ENCODE measurements around the gene GOLGA6L7. TPM values are rescaled to one million over a fixed set of nuclear protein-coding genes. Genes with fewer than 3 reads are reported as not detected.

Gene GOLGA6L7
- total and polyA plus RNA-seq, 9 of the 15 experiments (the other 6 are each of a cell fraction or from before 2014, with no cell fraction given): 0.11 to 0.14 (median 0.11) TPM; not detected in 6

DNA sequence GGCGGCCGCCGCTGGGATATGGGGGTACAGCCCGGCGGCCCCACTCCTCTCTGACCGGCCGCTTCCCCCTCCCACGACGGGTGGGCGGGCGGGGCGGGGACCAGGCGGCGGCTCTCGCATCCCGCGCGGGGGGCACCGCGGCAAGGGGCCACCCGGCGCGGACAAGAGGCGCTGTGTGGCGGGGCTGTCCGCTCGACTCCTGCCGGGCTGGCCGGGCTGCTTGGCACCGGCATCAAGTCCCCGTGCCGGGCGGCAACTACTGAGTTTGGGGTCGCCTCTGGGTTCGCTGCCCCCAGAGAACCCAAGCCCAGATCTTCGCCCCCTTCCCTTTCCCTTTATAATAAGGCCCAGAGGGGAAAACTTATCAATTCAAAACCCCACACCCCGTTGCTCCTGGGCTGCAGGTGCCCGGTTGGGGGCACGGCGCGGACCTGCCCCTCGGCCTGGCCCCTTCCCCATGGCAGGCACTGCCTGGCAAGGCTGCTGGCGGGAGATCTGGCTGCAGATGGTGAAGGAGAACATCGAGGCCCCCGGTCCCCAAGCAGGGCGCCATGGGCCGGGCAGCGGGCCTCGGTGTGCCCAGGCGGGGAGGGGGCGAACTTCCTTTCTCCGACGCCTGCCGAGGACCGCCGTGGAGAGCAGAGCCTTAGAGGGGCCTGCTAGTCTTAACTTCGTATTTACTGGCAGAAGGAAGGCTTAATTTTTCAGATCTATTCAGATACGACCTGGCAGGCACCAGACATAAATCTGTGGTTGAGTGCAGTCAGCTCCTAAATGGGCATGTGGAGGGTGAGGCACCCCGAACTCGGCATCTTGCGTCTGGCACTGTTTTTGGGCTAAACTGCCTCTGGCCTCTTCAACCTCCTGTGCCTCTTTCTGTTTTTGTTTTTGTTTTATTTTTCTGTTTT lies 38.2 kb upstream of the GOLGA6L7 start:
- Histone ChIP-seq H3K9me3 (replicated peaks; ENCODE audit: control insufficient read depth, insufficient read depth, low read depth, low read length) (no peaks in the 10 kb centered on the region), H3K27me3 (ENCODE audit: control insufficient read depth in 2 of 2, insufficient read depth in 2 of 2, low read length in 2 of 2) (no peaks in the 10 kb centered on the region), H3K36me3 (ENCODE audit: control insufficient read depth, insufficient read depth, low read length) (no peaks in the 10 kb centered on the region), H3K9me1 (ENCODE audit: control insufficient read depth, insufficient read depth, low read length) (no peaks in the 10 kb centered on the region), H4K20me1 (replicated peaks; ENCODE audit: control insufficient read depth, insufficient read depth, low read length) (peaks cover 7% of the 10 kb centered on the region; the same call in 1 of the 2 replicates), H3K27ac (ENCODE audit: extremely low read depth, low read depth, low read length) (peak overlapping the region; percentile 83; the same call in 1 of the 3 replicates), H3K9ac (ENCODE audit: insufficient read depth in 1 of 2, low read depth in 2 of 2, low read length in 2 of 2) (peak overlapping the region; percentile 74 to 89; a peak in 3 of 4 replicates), H3K79me2 (ENCODE audit: control insufficient read depth, insufficient read depth, low read length) (peaks cover 49% of the 10 kb centered on the region), H3K4me1 (replicated peaks in 1 of 2; ENCODE audit: control insufficient read depth in 2 of 2, insufficient read depth in 2 of 2, low read length in 2 of 2) (peaks cover 21 to 42% of the 10 kb centered on the region in 2 experiments), H2AFZ (ENCODE audit: low read depth, low read length) (peak overlapping the region; percentile 87), H3K4me3 (peak overlapping the region; percentile 75), H3K4me2 (ENCODE audit: insufficient read depth, low read length) (peak overlapping the region; percentile 63)
- intact Hi-C loops (cut with micrococcal nuclease) (no loop called here), in situ Hi-C loops (cut with MboI) (no loop called here)
- CTCF ChIA-PET (ENCODE audit: low intra/inter-chr PET ratio): no interaction called here
- POLR2A ChIA-PET: interaction anchor here (0.6 to 2.5 kb wide), 4 partner anchors 9 to 236 kb away, joined by 5 to 14 read pairs (median 6); no protein-coding TSS in a partner anchor
- no TSS peak for BruUV-seq (replicated peaks)
- FAIRE-seq (no peak), ATAC-seq (peak; percentile 18), DNase-seq (ENCODE audit: extremely low read depth in 1 of 4, low spot score in 3 of 4) (no peak)
- WGBS (ENCODE audit: insufficient coverage, low coverage, missing lambda C conversion rate): 22% methylated on average over 28 of the region's 61 CpGs
- TF ChIP-seq ZBTB7A (IDR thresholded peaks at IDR 0.05; ENCODE audit: borderline replicate concordance, control insufficient read depth, low read depth, low read length): peak; percentile 14; the same call in 1 of the 2 replicates
- no peak for TF ChIP-seq ZNF696 (CRISPR knock-in tag; conservative IDR thresholded peaks at IDR 0.05)
- TF ChIP-seq, protein P1, sequence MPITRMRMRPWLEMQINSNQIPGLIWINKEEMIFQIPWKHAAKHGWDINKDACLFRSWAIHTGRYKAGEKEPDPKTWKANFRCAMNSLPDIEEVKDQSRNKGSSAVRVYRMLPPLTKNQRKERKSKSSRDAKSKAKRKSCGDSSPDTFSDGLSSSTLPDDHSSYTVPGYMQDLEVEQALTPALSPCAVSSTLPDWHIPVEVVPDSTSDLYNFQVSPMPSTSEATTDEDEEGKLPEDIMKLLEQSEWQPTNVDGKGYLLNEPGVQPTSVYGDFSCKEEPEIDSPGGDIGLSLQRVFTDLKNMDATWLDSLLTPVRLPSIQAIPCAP (CRISPR knock-in tag; IDR thresholded peaks at IDR 0.05; ENCODE audit: borderline replicate concordance): no peak
- peak; percentile 26 for TF ChIP-seq KDM5B (IDR thresholded peaks at IDR 0.05; ENCODE audit: insufficient replicate concordance, low read depth, low read length)
- TF ChIP-seq FOXM1 (IDR thresholded peaks at IDR 0.05; ENCODE audit: low read depth): no peak
- no peak for TF ChIP-seq FOXM1 (CRISPR knock-in tag; IDR thresholded peaks at IDR 0.05; ENCODE audit: low read depth)
- TF ChIP-seq ZNF586 (CRISPR knock-in tag; conservative IDR thresholded peaks at IDR 0.05): no peak
- no peak for TF ChIP-seq PCBP1 (IDR thresholded peaks at IDR 0.05; ENCODE audit: low read depth, low read length, poor library complexity, severe bottlenecking)
- TF ChIP-seq, protein P2, sequence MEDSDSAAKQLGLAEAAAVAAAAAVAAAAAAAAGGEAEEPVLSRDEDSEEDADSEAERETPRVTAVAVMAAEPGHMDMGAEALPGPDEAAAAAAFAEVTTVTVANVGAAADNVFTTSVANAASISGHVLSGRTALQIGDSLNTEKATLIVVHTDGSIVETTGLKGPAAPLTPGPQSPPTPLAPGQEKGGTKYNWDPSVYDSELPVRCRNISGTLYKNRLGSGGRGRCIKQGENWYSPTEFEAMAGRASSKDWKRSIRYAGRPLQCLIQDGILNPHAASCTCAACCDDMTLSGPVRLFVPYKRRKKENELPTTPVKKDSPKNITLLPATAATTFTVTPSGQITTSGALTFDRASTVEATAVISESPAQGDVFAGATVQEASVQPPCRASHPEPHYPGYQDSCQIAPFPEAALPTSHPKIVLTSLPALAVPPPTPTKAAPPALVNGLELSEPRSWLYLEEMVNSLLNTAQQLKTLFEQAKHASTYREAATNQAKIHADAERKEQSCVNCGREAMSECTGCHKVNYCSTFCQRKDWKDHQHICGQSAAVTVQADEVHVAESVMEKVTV (CRISPR knock-in tag; IDR thresholded peaks at IDR 0.05): no peak
- TF ChIP-seq ZNF316 (IDR thresholded peaks at IDR 0.05): no peak
- TF ChIP-seq GTF2F1 (IDR thresholded peaks at IDR 0.05; ENCODE audit: low read depth, low read length): no peak
- TF ChIP-seq SMARCB1 (IDR thresholded peaks at IDR 0.05; ENCODE audit: insufficient read length, low read depth): no peak
- TF ChIP-seq ZNF263 (CRISPR knock-in tag; IDR thresholded peaks at IDR 0.05; ENCODE audit: borderline replicate concordance): no peak
- TF ChIP-seq JUND (IDR thresholded peaks at IDR 0.05; ENCODE audit: borderline replicate concordance, low read depth, low read length): no peak
- TF ChIP-seq JUND (tag; IDR thresholded peaks at IDR 0.05; ENCODE audit: borderline replicate concordance, low read depth, low read length): no peak

Data from K562 (cell line).